BLaER1 treated with 17β-estradiol and CSF1 and Interleukin-3, amounts not matched to agents 10 nM and 100 nM (cell line): Measurements from ENCODE around the gene POLD2.
A peak's percentile ranks its signal among the peaks of the same experiment; 100 is the strongest.

Source experiments
- H3K27ac ChIP-seq, 11 experiments: shearing (Covaris generic); formaldehyde crosslinking; 2 replicates each; pipeline ENCODE4 v1.8.1; 2022
- H3K27me3 ChIP-seq, 11 experiments: shearing (Covaris generic); formaldehyde crosslinking; 2 replicates each; pipeline ENCODE4 v1.8.1; 2022
- H3K36me3 ChIP-seq, 11 experiments: shearing (Covaris generic); formaldehyde crosslinking; 2 replicates each; pipeline ENCODE4 v1.8.1; 2022
- H3K4me1 ChIP-seq, 10 experiments: shearing (Covaris generic); formaldehyde crosslinking; 2 replicates each; pipeline ENCODE4 v1.8.1; 2022
- H3K4me2 ChIP-seq, 11 experiments: shearing (Covaris generic); formaldehyde crosslinking; 2 replicates each; pipeline ENCODE4 v1.8.1; 2022
- H3K4me3 ChIP-seq, 10 experiments: shearing (Covaris generic); formaldehyde crosslinking; 2 replicates each; pipeline ENCODE4 v1.8.1; 2022
- H3K9ac ChIP-seq, 11 experiments: shearing (Covaris generic); formaldehyde crosslinking; 2 replicates each; pipeline ENCODE4 v1.8.1; 2022
- H3K9me3 ChIP-seq, 11 experiments: shearing (Covaris generic); formaldehyde crosslinking; replicated peaks in 1 of 11; 2 replicates each; pipeline ENCODE4 v1.8.1; 2022
- H4K20me1 ChIP-seq, 11 experiments: shearing (Covaris generic); formaldehyde crosslinking; 2 replicates each; pipeline ENCODE4 v1.8.1; 2022
- Cebpa-rat ChIP-seq, 11 experiments: shearing (Covaris generic); IDR thresholded peaks; 2 replicates each; pipeline ENCODE4 v1.8.1; 2022

POLD2 gene

DNA sequence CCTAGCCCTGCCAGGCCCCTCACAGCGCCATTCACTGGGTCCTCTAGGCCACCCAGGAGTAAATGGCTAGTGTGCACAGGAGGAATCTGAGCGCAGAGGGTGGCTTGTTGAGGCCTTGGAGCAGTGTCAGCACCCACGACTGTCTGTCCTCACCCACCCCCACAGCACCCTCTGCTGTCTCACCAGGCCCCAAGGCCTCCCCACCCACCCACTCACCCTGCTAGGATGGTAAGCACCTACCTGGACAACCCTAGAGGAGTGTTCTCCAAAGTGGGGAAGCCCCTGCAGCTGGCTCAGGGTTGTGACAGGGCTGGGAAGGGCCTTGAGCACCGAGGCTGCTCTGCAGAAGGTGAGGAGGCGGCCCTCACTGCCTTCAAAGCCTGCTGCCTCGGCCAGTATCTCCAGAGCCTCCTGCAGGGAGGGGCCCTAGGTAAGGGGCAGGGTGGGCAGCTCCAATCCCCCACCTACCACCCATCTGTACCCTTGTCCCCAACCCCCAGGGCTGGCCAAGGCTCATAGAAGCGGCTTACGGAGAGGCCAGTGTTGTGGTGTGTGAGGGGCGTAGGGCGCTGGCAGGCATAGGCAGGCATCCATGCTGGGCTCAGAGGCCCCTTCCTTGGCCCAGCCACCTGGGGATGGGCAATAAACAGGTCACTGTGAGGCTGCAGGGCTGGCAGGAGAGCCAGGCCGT lies 43.9 kb downstream of the POLD2 start:
- Histone ChIP-seq H3K4me1 (peaks cover 49 to 94% (median 88%) of the 10 kb centered on the region in 10 experiments), H3K4me2 (peak overlapping the region; percentile 84 to 98 (median 92)), H3K9ac (peak overlapping the region in 10 of 11 experiments; percentile 16 to 91 (median 49); a peak in 17 of 22 replicates), H3K4me3 (no peak overlapping the region; a peak in 2 of 20 replicates), H3K36me3 (peaks cover 47 to 61% (median 58%) of the 10 kb centered on the region in 11 experiments), H4K20me1 (peaks cover 0 to 7% (median 0%) of the 10 kb centered on the region in 11 experiments; a peak in 3 of 22 replicates), H3K9me3 (no peaks in the 10 kb centered on the region), H3K27ac (peak overlapping the region in 6 of 11 experiments; percentile 24 to 94 (median 48); a peak in 7 of 22 replicates), H3K27me3 (no peaks in the 10 kb centered on the region)
- TF ChIP-seq Cebpa-rat (IDR thresholded peaks at IDR 0.05), result no peak

DNA sequence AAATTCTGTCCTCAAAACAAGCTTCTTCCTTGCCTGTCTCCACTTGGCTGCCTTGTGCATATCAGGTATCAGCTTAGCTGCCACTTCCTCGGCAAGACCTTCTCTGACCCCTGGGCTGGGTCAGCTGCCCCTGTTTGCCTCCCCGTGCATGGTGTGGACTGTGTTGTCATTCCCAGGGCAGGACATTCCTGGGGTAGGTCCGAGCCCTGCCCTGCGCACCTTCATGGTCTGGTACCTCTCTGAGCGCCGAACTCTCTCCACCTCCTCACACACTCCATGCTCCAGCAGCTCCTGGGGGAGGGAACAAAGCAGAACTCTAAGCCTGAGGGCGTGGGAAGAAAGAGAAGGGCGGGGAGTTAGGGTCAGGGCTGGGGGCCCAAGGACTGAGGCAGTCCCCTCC lies 44.8 kb downstream of the POLD2 start:
- peak overlapping the region; percentile 15 to 91 (median 47); a peak in 17 of 22 replicates for H3K9ac ChIP-seq
- H3K4me1 ChIP-seq, result peaks cover 58 to 94% (median 89%) of the 10 kb centered on the region in 10 experiments
- H3K27me3 ChIP-seq, result no peaks in the 10 kb centered on the region
- H3K27ac ChIP-seq, result peak overlapping the region in 10 of 11 experiments; percentile 4 to 94 (median 30); a peak in 15 of 22 replicates
- peak overlapping the region in 3 of 10 experiments; percentile 16 to 29 (median 22); a peak in 4 of 20 replicates for H3K4me3 ChIP-seq
- H3K9me3 ChIP-seq, result no peaks in the 10 kb centered on the region
- peak overlapping the region; percentile 60 to 98 (median 91) for H3K4me2 ChIP-seq
- peaks cover 47 to 65% (median 61%) of the 10 kb centered on the region in 11 experiments for H3K36me3 ChIP-seq
- H4K20me1 ChIP-seq, result peaks cover 0 to 7% (median 0%) of the 10 kb centered on the region in 11 experiments; a peak in 4 of 22 replicates
- no peak for TF ChIP-seq Cebpa-rat (IDR thresholded peaks at IDR 0.05)

DNA sequence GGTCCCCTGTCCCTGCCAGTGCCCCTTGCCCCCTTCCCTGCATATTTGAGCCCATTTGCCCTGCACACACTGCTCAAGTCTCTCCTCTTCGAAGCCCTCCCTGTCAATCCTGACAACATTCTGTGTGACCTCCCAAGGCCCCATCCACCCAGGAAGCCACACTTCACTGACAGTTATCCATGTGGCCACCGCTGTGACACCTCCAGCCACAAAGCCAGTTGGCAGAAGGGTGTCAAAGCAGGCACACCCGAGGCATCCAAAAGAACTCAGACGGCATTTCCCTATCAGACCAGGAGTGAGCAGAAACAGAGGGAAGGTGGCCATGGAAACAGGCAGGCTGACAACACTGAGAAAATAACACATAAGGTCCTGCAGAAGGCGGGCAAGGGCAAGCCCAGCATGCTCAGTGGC lies 45.7 kb downstream of the POLD2 start:
- H3K27ac ChIP-seq, result peak overlapping the region in 7 of 11 experiments; percentile 4 to 94 (median 34); a peak in 9 of 22 replicates
- H3K9ac ChIP-seq, result peak overlapping the region in 8 of 11 experiments; percentile 3 to 91 (median 56); a peak in 11 of 22 replicates
- no peaks in the 10 kb centered on the region for H3K9me3 ChIP-seq
- no peaks in the 10 kb centered on the region for H3K27me3 ChIP-seq
- H4K20me1 ChIP-seq, result peaks cover 0 to 7% (median 0%) of the 10 kb centered on the region in 11 experiments; a peak in 5 of 22 replicates
- peaks cover 48 to 73% (median 70%) of the 10 kb centered on the region in 11 experiments for H3K36me3 ChIP-seq
- H3K4me1 ChIP-seq, result peaks cover 67 to 95% (median 92%) of the 10 kb centered on the region in 10 experiments
- peak overlapping the region in 9 of 11 experiments; percentile 63 to 98 (median 92); a peak in 18 of 22 replicates for H3K4me2 ChIP-seq
- no peak for TF ChIP-seq Cebpa-rat (IDR thresholded peaks at IDR 0.05)
- H3K4me3 ChIP-seq, result no peak overlapping the region

DNA sequence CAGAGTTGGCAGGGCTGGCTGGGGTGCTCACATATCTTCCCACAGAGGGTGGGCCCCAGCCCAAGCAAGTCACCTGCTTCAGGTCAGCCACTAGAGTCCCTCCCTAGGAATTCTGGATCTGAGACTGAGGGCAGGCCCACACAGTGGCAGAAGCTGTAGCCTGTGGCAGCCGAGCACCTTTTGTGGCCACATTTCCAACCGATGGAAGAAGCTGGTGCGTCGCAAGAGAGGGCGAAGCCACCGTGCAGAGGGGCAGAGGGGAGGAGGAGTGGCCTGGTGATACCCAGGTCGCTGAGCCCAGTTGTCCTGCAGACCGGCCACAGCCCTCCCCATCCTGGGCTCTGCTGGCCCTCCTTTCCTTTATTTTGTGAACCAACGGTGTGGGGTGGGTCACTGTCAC lies 46.3 kb downstream of the POLD2 start:
- H4K20me1 ChIP-seq, result peaks cover 0 to 8% (median 0%) of the 10 kb centered on the region in 11 experiments; a peak in 5 of 22 replicates
- H3K27me3 ChIP-seq, result no peaks in the 10 kb centered on the region
- H3K4me3 ChIP-seq, result no peak overlapping the region
- H3K9ac ChIP-seq, result peak overlapping the region in 5 of 11 experiments; percentile 3 to 91 (median 83); a peak in 6 of 22 replicates
- no peak for TF ChIP-seq Cebpa-rat (IDR thresholded peaks at IDR 0.05)
- H3K36me3 ChIP-seq, result peaks cover 48 to 76% (median 70%) of the 10 kb centered on the region in 11 experiments
- peak overlapping the region in 4 of 11 experiments; percentile 34 to 94 (median 60); a peak in 5 of 22 replicates for H3K27ac ChIP-seq
- peaks cover 73 to 100% (median 98%) of the 10 kb centered on the region in 10 experiments for H3K4me1 ChIP-seq
- H3K4me2 ChIP-seq, result peak overlapping the region in 7 of 11 experiments; percentile 84 to 98 (median 94); a peak in 13 of 22 replicates
- H3K9me3 ChIP-seq, result no peaks in the 10 kb centered on the region

DNA sequence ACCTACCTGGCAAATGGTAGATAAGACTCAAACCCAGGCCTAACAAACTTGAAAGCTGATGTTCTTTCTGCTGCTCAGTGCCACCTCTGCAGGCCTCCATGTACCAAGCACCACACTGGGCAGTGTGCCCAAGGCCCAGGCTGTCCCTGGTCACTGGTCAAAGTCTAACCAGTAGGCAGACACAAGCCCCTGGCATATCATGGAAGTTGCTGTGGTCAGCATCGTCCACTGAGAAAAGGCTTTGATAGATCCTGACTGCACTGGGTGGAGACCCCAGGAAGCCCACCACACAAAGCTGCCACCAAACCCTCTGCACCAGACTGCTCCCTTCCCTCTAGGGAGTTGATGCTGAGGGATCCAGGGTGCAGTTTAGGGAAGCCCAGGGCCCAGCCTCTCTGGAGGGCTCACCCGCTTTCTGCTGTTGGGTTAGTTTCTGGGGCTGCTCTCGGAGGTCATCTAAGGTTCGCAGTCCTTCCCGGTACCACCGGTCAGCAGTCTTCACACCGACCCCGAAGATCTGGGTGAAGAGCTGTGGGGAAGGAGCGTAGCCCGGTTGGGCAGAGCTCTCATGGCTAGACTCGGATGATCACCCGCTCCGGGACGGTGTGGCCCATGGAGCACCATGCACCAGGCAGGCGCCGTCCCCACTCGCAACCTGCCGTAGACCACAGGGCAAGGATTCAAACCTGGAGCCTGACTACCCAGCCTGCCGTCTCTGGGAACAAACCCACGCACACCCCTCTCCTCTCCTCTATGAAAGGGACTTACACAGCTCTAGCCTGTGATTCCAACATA lies 47.0 kb downstream of the POLD2 start:
- Histone ChIP-seq H3K27me3 (no peaks in the 10 kb centered on the region), H3K9ac (peak overlapping the region in 2 of 11 experiments; percentile 18 to 90; a peak in 5 of 22 replicates), H3K27ac (peak overlapping the region in 2 of 11 experiments; percentile 34 to 83; a peak in 1 of 22 replicates), H4K20me1 (peaks cover 0 to 12% (median 0%) of the 10 kb centered on the region in 11 experiments; a peak in 5 of 22 replicates), H3K4me2 (peak overlapping the region in 9 of 11 experiments; percentile 10 to 94 (median 89); a peak in 14 of 22 replicates), H3K4me3 (no peak overlapping the region), H3K36me3 (peaks cover 48 to 81% (median 70%) of the 10 kb centered on the region in 11 experiments), H3K9me3 (no peaks in the 10 kb centered on the region), H3K4me1 (peaks cover 76 to 100% (median 99%) of the 10 kb centered on the region in 10 experiments)
- TF ChIP-seq Cebpa-rat (IDR thresholded peaks at IDR 0.05), result no peak

DNA sequence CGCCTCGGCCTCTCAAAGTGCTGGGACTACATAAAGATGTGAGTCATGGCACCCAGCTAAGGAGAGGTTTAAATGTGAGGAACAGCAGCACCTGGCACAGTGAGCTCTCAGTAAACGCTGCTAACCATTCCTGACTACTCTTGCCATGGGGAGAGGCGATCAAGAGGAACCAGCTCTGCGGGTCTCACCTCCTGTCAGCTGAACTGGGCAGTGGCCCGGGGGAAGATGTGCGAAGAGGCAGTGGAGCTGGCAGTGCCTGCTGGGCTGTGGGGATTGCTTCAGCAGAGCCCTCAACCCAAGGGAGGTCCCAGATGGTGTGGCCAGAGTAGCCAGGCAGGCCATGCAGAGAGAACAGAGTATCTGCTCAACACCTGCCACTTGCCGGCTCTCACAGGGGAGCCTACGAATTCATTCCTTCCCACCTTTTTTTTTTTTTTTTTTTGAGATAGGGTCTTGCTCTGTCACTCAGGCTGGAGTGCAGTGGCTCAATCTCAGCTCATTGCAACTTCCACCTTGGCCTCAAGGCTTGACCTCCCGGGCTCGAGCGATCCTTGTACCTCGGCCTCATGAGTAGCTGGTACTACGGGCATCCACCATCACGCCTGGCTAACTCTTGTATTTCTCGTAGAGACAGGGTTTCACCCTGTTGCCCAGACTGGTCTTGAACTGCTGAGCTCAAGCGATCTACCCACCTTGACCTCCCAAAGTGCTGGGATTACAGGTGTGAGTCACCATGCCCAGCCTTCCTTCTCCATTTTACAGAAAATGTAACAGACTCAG lies 47.9 kb downstream of the POLD2 start:
- peaks cover 0 to 12% (median 0%) of the 10 kb centered on the region in 11 experiments; a peak in 5 of 22 replicates for H4K20me1 ChIP-seq
- H3K27ac ChIP-seq, result peak overlapping the region in 7 of 11 experiments; percentile 1 to 83 (median 80); a peak in 8 of 22 replicates
- no peak for TF ChIP-seq Cebpa-rat (IDR thresholded peaks at IDR 0.05)
- H3K4me2 ChIP-seq, result peak overlapping the region; percentile 56 to 94 (median 89); a peak in 17 of 22 replicates
- H3K9me3 ChIP-seq, result no peaks in the 10 kb centered on the region
- peaks cover 76 to 100% (median 99%) of the 10 kb centered on the region in 10 experiments for H3K4me1 ChIP-seq
- H3K27me3 ChIP-seq, result no peaks in the 10 kb centered on the region
- peak overlapping the region in 2 of 11 experiments; percentile 13 to 90; a peak in 2 of 22 replicates for H3K9ac ChIP-seq
- H3K36me3 ChIP-seq, result peaks cover 46 to 78% (median 67%) of the 10 kb centered on the region in 11 experiments
- no peak overlapping the region for H3K4me3 ChIP-seq

DNA sequence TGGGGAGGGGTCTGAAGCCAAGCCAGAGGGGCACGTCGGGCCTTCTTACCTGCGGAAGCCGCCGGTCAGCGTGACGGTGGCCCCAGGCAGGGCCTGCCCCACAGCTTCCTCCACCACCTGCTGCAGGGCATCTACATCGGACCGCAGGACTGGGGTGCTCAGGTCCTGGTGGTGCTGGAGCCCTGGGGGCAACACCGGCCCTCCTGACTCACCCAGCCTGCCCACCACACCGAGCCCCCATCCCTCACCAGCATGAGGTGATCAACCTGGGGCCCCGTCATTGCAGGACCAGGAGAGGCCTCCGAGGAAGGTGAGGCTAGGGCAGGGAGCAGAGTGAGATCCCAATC lies 49.0 kb downstream of the POLD2 start:
- H3K27me3 ChIP-seq, result no peaks in the 10 kb centered on the region
- H3K4me1 ChIP-seq, result peaks cover 70 to 93% (median 89%) of the 10 kb centered on the region in 10 experiments
- peak overlapping the region; percentile 63 to 78 (median 75); a peak in 21 of 22 replicates for H3K9ac ChIP-seq
- H3K4me3 ChIP-seq, result peak overlapping the region in 8 of 10 experiments; percentile 15 to 57 (median 39); a peak in 12 of 20 replicates
- peaks cover 36 to 66% (median 55%) of the 10 kb centered on the region in 11 experiments for H3K36me3 ChIP-seq
- TF ChIP-seq Cebpa-rat (IDR thresholded peaks at IDR 0.05), result no peak
- H4K20me1 ChIP-seq, result peaks cover 0 to 12% (median 0%) of the 10 kb centered on the region in 11 experiments; a peak in 4 of 22 replicates
- H3K27ac ChIP-seq, result peak overlapping the region; percentile 73 to 88 (median 81)
- H3K9me3 ChIP-seq, result no peaks in the 10 kb centered on the region
- H3K4me2 ChIP-seq, result peak overlapping the region; percentile 85 to 94 (median 89)
